Endodermal cell (in vitro differentiated cells): ENCODE results near the gene TSPAN9. TPM values are rescaled to one million over a fixed set of nuclear protein-coding genes. Genes with fewer than 3 reads are reported as not detected.

Experiments used
- DNase-seq: peaks from one replicate; pipeline ENCODE4 v3.0.0-alpha.2; 2017
- H3K27ac ChIP-seq: 2 replicates; pipeline ENCODE4 v1.5.1; 2013; ENCODE audit warnings: mild to moderate bottlenecking, low read depth, low read length, moderate library complexity
- H3K27me3 ChIP-seq: 2 replicates; pipeline ENCODE4 v1.6.1; 2013; ENCODE audit warnings: mild to moderate bottlenecking, low read length, moderate library complexity; ENCODE audit not compliant: insufficient read depth, control insufficient read depth, poor library complexity, severe bottlenecking
- H3K36me3 ChIP-seq: 2 replicates; pipeline ENCODE4 v1.7.0; 2013; ENCODE audit warnings: mild to moderate bottlenecking, low read length, moderate library complexity; ENCODE audit not compliant: control insufficient read depth, insufficient read depth
- H3K4me1 ChIP-seq: one replicate; pipeline ENCODE4 v1.7.0; 2013; ENCODE audit warnings: low read length; ENCODE audit not compliant: control insufficient read depth, insufficient read depth
- H3K4me3 ChIP-seq: 2 replicates; pipeline ENCODE4 v1.5.1; 2013; ENCODE audit warnings: mild to moderate bottlenecking, low read length, moderate library complexity
- H3K9ac ChIP-seq: 2 replicates; pipeline ENCODE4 v1.6.1; 2013; ENCODE audit warnings: mild to moderate bottlenecking, low read length, moderate library complexity; ENCODE audit not compliant: poor library complexity, severe bottlenecking; ENCODE audit errors: extremely low read depth
- H3K9me3 ChIP-seq: 2 replicates; pipeline ENCODE4 v1.6.1; 2013; ENCODE audit warnings: mild to moderate bottlenecking, low read length, moderate library complexity; ENCODE audit not compliant: control insufficient read depth
- H3K27ac Mint-ChIP-seq: 2 replicates; pipeline ENCODE4 v1.8.0; 2020; ENCODE audit warnings: mixed read lengths
- H3K27me3 Mint-ChIP-seq: 2 replicates; pipeline ENCODE4 v1.8.0; 2021; ENCODE audit warnings: mild to moderate bottlenecking, mixed read lengths; ENCODE audit not compliant: insufficient read depth
- H3K36me3 Mint-ChIP-seq: 2 replicates; pipeline ENCODE4 v1.8.0; 2020; ENCODE audit warnings: low read depth, mixed read lengths
- H3K4me1 Mint-ChIP-seq: 2 replicates; pipeline ENCODE4 v1.8.0; 2020; ENCODE audit warnings: mixed read lengths
- H3K4me3 Mint-ChIP-seq: 2 replicates; pipeline ENCODE4 v1.8.0; 2020; ENCODE audit warnings: mild to moderate bottlenecking, moderate library complexity, mixed read lengths
- H3K9me3 Mint-ChIP-seq: 2 replicates; pipeline ENCODE4 v1.8.0; 2020; ENCODE audit warnings: mild to moderate bottlenecking, mixed read lengths
- WGBS, 2 experiments: methylation state at CpG; one replicate each; pipeline versions ENCODE4 v1.1.5 to v1.1.7; 2013; ENCODE audit warnings: missing lambda C conversion rate in 2 of 2, mixed read lengths in 1 of 2; ENCODE audit not compliant: insufficient coverage in 1 of 2, insufficient read length in 1 of 2; 5-methylcytosine and 5-hydroxymethylcytosine counted together
- total RNA-seq, 2 donors: library from RNA; stranded (reverse); fragmentation: NEBNext Ultra II Directional in 1 of 2; extraction: Animal tissue kit (Norgen Biotek cat#: 25700) in 1 of 2; gene quantifications; 2 replicates in 1 of 2; 3 replicates in 1 of 2; pipeline ENCODE4 v1.2.1, GENCODE V29; 2021
- TF ChIP-seq, protein P1 (sequence below): fragments of 200-600 bp; sonication (generic); conservative IDR thresholded peaks from 2 replicates; pipeline ENCODE4 v1.5.0; 2021; ENCODE audit warnings: antibody characterized with exemption, mild to moderate bottlenecking

Gene TSPAN9
- total RNA-seq, 2 donors from 2014 or later, result 31.9 to 80.8 TPM

DNA sequence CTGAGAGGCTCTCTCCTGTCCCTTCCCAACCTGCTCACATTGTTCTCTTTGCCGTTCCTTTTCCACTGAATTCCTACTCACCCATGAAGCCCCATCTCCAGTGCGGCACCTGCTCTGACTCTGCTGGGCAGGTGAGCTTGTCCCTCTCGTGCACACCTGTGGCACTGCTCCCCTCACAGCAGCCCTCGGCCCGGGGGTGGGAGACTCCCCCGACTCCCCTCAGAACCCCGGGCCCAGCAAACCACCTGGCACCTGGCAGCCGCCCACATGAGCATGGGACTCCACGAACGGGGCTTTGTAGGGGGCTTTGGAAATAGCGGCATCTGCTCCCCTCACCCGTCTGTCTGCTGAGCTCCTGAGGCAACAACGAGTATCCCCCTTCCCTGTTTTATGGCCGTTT, 251.4 kb downstream of the TSPAN9 start:
- TF ChIP-seq, protein P1, sequence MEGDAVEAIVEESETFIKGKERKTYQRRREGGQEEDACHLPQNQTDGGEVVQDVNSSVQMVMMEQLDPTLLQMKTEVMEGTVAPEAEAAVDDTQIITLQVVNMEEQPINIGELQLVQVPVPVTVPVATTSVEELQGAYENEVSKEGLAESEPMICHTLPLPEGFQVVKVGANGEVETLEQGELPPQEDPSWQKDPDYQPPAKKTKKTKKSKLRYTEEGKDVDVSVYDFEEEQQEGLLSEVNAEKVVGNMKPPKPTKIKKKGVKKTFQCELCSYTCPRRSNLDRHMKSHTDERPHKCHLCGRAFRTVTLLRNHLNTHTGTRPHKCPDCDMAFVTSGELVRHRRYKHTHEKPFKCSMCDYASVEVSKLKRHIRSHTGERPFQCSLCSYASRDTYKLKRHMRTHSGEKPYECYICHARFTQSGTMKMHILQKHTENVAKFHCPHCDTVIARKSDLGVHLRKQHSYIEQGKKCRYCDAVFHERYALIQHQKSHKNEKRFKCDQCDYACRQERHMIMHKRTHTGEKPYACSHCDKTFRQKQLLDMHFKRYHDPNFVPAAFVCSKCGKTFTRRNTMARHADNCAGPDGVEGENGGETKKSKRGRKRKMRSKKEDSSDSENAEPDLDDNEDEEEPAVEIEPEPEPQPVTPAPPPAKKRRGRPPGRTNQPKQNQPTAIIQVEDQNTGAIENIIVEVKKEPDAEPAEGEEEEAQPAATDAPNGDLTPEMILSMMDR, result no peak
- WGBS, 2 experiments, result 87 to 90% methylated on average over 10 to 14 of the region's 14 CpGs
- peaks cover 3% of the 10 kb centered on the region for H3K27me3 Mint-ChIP-seq
- no peak overlapping the region for H3K4me3 Mint-ChIP-seq
- Histone ChIP-seq H3K9ac (no peak overlapping the region), H3K36me3 (no peaks in the 10 kb centered on the region), H3K27ac (no peak overlapping the region), H3K4me3 (no peak overlapping the region), H3K9me3 (no peaks in the 10 kb centered on the region), H3K27me3 (no peaks in the 10 kb centered on the region), H3K4me1 (no peaks in the 10 kb centered on the region)
- peaks cover 4% of the 10 kb centered on the region for H3K4me1 Mint-ChIP-seq
- no peaks in the 10 kb centered on the region for H3K9me3 Mint-ChIP-seq
- H3K36me3 Mint-ChIP-seq, result no peaks in the 10 kb centered on the region
- no peak for DNase-seq
- H3K27ac Mint-ChIP-seq, result no peak overlapping the region

DNA sequence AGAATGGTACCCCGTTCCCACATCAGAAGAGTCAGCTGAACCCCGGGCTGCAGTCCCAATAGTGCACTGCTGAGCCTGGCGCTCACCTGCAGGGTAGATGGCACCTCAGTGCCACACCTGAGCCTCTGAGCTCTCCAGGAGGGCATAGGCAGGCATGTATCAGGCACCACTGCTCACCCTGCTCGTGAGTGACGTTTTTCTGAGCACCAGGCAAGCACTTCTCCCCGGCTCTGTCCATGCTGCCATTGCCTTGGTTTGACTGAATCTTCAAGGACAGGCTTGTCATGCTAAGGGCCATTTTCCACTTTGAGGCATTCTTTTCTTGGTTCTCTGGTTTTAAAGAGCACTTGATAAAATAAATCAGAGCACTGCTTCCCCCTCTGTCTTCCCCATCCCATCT, 252.2 kb downstream of the TSPAN9 start:
- Mint-ChIP-seq H3K27ac (no peak overlapping the region), H3K36me3 (no peaks in the 10 kb centered on the region), H3K4me1 (peaks cover 4% of the 10 kb centered on the region), H3K9me3 (no peaks in the 10 kb centered on the region), H3K4me3 (no peak overlapping the region), H3K27me3 (peaks cover 3% of the 10 kb centered on the region)
- Histone ChIP-seq H3K4me3 (no peak overlapping the region), H3K9me3 (no peaks in the 10 kb centered on the region), H3K36me3 (no peaks in the 10 kb centered on the region), H3K27me3 (no peaks in the 10 kb centered on the region), H3K4me1 (no peaks in the 10 kb centered on the region), H3K9ac (no peak overlapping the region), H3K27ac (no peak overlapping the region)
- TF ChIP-seq, protein P1, result no peak
- 57 to 74% methylated on average over 5 to 6 of the region's 6 CpGs for WGBS, 2 experiments
- no peak for DNase-seq

DNA sequence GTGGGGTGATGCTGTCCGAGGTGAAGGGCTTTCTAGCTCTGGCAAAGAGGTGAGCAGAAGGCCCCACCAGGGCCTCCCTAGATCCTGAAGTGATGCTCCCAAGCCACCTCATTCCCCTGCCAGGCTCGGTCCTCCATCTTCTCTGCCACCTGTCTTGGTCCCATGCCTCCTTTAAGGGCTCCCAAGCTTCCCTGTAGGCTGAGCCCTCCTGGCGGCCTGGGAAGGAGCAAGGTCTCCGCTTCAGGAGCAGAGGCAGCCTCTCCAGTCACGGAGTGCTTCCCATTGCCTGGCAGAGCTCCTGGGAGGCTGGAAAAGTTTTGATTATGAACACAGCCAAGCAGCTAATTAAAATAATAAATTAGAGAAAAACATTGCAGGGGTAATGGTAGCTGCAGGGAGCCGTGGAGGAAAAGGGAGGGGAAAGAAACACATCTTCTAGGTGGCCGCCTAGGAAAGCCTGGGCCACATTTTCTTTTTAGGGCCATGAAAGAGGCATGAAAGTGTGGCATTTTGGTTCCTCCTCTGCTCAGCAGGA, 253.9 kb downstream of the TSPAN9 start:
- Mint-ChIP-seq H3K9me3 (no peaks in the 10 kb centered on the region), H3K27ac (no peak overlapping the region), H3K4me3 (no peak overlapping the region), H3K4me1 (peaks cover 4% of the 10 kb centered on the region), H3K36me3 (no peaks in the 10 kb centered on the region), H3K27me3 (peaks cover 3% of the 10 kb centered on the region)
- no peaks in the 10 kb centered on the region for H3K9me3 ChIP-seq
- H3K27me3 ChIP-seq, result no peaks in the 10 kb centered on the region
- no peak overlapping the region for H3K27ac ChIP-seq
- 89 to 96% methylated on average over 6 to 7 of the region's 7 CpGs for WGBS, 2 experiments
- H3K9ac ChIP-seq, result no peak overlapping the region
- H3K4me1 ChIP-seq, result no peaks in the 10 kb centered on the region
- no peaks in the 10 kb centered on the region for H3K36me3 ChIP-seq
- TF ChIP-seq, protein P1, result no peak
- no peak overlapping the region for H3K4me3 ChIP-seq
- no peak for DNase-seq
